ENCODE results near the gene TRHDE. TPM values are rescaled to one million over a fixed set of nuclear protein-coding genes. Genes with fewer than 3 reads are reported as not detected.

The TRHDE gene
- total RNA-seq, 2 donors from 2014 or later: not detected

DNA sequence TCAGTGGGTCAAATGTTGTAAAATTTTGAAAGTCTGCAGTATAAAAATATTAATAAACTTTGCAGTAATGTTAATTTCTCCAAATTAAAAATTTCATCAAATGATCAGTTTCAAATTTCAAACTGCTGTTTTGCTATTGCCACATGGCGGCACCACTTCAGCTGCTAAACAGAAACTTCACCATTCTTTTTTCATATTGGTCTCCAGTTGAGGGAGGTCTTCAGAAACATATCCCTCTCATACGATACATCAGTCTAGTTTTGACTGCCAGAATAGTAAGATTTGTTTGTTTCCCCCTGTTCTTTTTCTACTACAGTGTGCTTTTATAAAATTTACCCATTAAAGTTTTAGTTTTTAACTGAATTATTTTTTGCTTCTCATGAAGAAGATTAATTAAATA lies 4.2 kb upstream of the TRHDE start:
- H3K27me3 Mint-ChIP-seq (ENCODE audit: low read depth): peaks cover 31% of the 10 kb centered on the region
- H3K36me3 Mint-ChIP-seq (ENCODE audit: insufficient read depth in 2 of 2): no peaks in the 10 kb centered on the region
- no peak overlapping the region for H3K27ac Mint-ChIP-seq
- DNase-seq (no peak), ATAC-seq (replicated peaks in 1 of 2) (no peak)
- H3K9me3 Mint-ChIP-seq: no peaks in the 10 kb centered on the region
- H3K4me1 Mint-ChIP-seq (ENCODE audit: low read depth): peaks cover 6% of the 10 kb centered on the region
- no peak overlapping the region for H3K4me3 Mint-ChIP-seq

- H3K27me3 Mint-ChIP-seq (ENCODE audit: low read depth): peaks cover 32% of the 10 kb centered on the region
- H3K27ac Mint-ChIP-seq: no peak overlapping the region
- H3K4me3 Mint-ChIP-seq: no peak overlapping the region
- DNase-seq: no peak
- no peak for ATAC-seq (replicated peaks in 1 of 2)
- H3K36me3 Mint-ChIP-seq (ENCODE audit: insufficient read depth in 2 of 2): no peaks in the 10 kb centered on the region
- peaks cover 6% of the 10 kb centered on the region for H3K4me1 Mint-ChIP-seq (ENCODE audit: low read depth)
- H3K9me3 Mint-ChIP-seq: no peaks in the 10 kb centered on the region
Observed at GRCh38 chr12:72268386-72268785, 3.8 kb upstream of the TRHDE start.

GRCh38 chr12:72269491-72269890 lies 2.7 kb upstream of the TRHDE start:
- Mint-ChIP-seq H3K4me1 (ENCODE audit: low read depth) (peaks cover 6% of the 10 kb centered on the region), H3K27me3 (ENCODE audit: low read depth) (peaks cover 43% of the 10 kb centered on the region), H3K4me3 (no peak overlapping the region), H3K9me3 (peaks cover 0 to 3% of the 10 kb centered on the region in 2 donors), H3K27ac (no peak overlapping the region), H3K36me3 (ENCODE audit: insufficient read depth in 2 of 2) (no peaks in the 10 kb centered on the region)
- ATAC-seq (replicated peaks in 1 of 2) (no peak), DNase-seq (no peak)

- DNase-seq (no peak), ATAC-seq (replicated peaks in 1 of 2) (no peak)
- H3K27ac Mint-ChIP-seq: no peak overlapping the region
- peaks cover 51% of the 10 kb centered on the region for H3K27me3 Mint-ChIP-seq (ENCODE audit: low read depth)
- H3K4me1 Mint-ChIP-seq (ENCODE audit: low read depth): peaks cover 6% of the 10 kb centered on the region
- peaks cover 0 to 3% of the 10 kb centered on the region in 2 donors for H3K9me3 Mint-ChIP-seq
- no peaks in the 10 kb centered on the region for H3K36me3 Mint-ChIP-seq (ENCODE audit: insufficient read depth in 2 of 2)
- no peak overlapping the region for H3K4me3 Mint-ChIP-seq
Observed at GRCh38 chr12:72270246-72270645, 1.9 kb upstream of the TRHDE start.

DNA sequence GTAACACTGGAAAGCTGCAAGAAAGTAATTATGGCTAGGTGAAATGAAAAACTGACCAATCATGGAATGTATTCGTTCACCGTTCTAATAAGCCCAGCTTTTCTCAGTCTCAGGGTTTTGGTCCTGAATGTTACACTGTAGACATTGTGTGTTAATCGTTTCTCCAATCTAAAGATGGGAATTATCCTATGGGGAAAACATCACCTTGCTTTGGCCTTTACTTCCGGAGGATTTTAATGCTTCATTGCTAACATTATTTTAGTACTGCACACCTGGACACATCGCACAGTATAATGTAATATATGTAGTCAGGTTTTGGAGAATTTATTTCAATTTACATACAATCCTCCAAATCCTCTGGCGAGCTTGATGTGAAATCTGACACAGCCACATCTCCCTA lies 1.2 kb upstream of the TRHDE start:
- no peak for DNase-seq
- Mint-ChIP-seq H3K4me1 (ENCODE audit: low read depth) (peaks cover 6% of the 10 kb centered on the region), H3K36me3 (ENCODE audit: insufficient read depth in 2 of 2) (no peaks in the 10 kb centered on the region), H3K27me3 (ENCODE audit: low read depth) (peaks cover 55% of the 10 kb centered on the region), H3K27ac (no peak overlapping the region), H3K9me3 (peaks cover 0 to 3% of the 10 kb centered on the region in 2 donors), H3K4me3 (no peak overlapping the region)
- ATAC-seq (replicated peaks in 1 of 2): no peak

GRCh38 chr12:72271451-72272090 lies 599 bp upstream of the TRHDE start:
- peak overlapping the region; percentile 11 to 42 for H3K4me3 Mint-ChIP-seq
- H3K36me3 Mint-ChIP-seq (ENCODE audit: insufficient read depth in 2 of 2): no peaks in the 10 kb centered on the region
- H3K27me3 Mint-ChIP-seq (ENCODE audit: low read depth): peaks cover 56% of the 10 kb centered on the region
- ATAC-seq (replicated peaks in 1 of 2): no peak
- peaks cover 0 to 3% of the 10 kb centered on the region in 2 donors for H3K9me3 Mint-ChIP-seq
- H3K27ac Mint-ChIP-seq: no peak overlapping the region
- no peak for DNase-seq
- peaks cover 6% of the 10 kb centered on the region for H3K4me1 Mint-ChIP-seq (ENCODE audit: low read depth)

- Mint-ChIP-seq H3K27me3 (ENCODE audit: low read depth) (peaks cover 60% of the 10 kb centered on the region), H3K4me1 (ENCODE audit: low read depth) (peaks cover 6% of the 10 kb centered on the region), H3K9me3 (peaks cover 0 to 3% of the 10 kb centered on the region in 2 donors), H3K27ac (no peak overlapping the region), H3K4me3 (peak overlapping the region in 1 of 2 donors; percentile 42), H3K36me3 (ENCODE audit: insufficient read depth in 2 of 2) (no peaks in the 10 kb centered on the region)
- DNase-seq (no peak), ATAC-seq (replicated peaks in 1 of 2) (no peak)
Observed at GRCh38 chr12:72272731-72273498, 745 bp downstream of the TRHDE start.

- no peak for DNase-seq
- peaks cover 6% of the 10 kb centered on the region for H3K4me1 Mint-ChIP-seq (ENCODE audit: low read depth)
- peaks cover 60% of the 10 kb centered on the region for H3K27me3 Mint-ChIP-seq (ENCODE audit: low read depth)
- no peaks in the 10 kb centered on the region for H3K36me3 Mint-ChIP-seq (ENCODE audit: insufficient read depth in 2 of 2)
- peak overlapping the region in 1 of 2 donors; percentile 29 for H3K4me3 Mint-ChIP-seq
- no peak overlapping the region for H3K27ac Mint-ChIP-seq
- H3K9me3 Mint-ChIP-seq: peaks cover 0 to 3% of the 10 kb centered on the region in 2 donors
- no peak for ATAC-seq (replicated peaks in 1 of 2)
Observed at GRCh38 chr12:72273499-72273837, 1.3 kb downstream of the TRHDE start.

DNA sequence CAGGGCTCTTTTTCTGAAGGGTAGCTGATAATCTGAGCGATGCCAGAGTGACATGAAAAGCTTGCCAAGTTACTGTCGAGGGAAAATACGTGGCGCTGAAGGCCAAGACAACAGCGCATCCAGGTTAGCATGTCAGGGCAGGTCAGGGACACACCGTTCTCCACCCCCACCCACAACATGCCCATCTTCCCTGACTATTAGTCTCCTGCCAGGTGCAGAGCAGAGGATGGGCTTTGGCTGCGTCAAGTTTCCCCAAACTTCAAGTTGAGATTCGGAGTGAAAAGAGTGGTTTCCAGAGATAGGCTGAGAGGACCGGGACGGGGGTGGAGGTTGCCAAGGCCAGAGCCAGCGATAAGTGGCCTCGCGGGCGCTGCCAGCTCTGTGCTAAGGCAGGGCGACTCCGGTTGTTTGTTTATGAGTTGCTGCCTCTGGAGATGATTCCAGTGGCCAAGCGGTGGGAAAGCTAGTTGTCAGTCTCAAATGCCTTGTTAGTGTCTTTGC lies 1.7 kb downstream of the TRHDE start:
- DNase-seq (no peak), ATAC-seq (replicated peaks in 1 of 2) (no peak)
- peaks cover 6% of the 10 kb centered on the region for H3K4me1 Mint-ChIP-seq (ENCODE audit: low read depth)
- H3K4me3 Mint-ChIP-seq: peak overlapping the region in 1 of 2 donors; percentile 8
- no peak overlapping the region for H3K27ac Mint-ChIP-seq
- H3K36me3 Mint-ChIP-seq (ENCODE audit: insufficient read depth in 2 of 2): no peaks in the 10 kb centered on the region
- H3K27me3 Mint-ChIP-seq (ENCODE audit: low read depth): peaks cover 60% of the 10 kb centered on the region
- peaks cover 0 to 3% of the 10 kb centered on the region in 2 donors for H3K9me3 Mint-ChIP-seq

- no peak for ATAC-seq (replicated peaks in 1 of 2)
- Mint-ChIP-seq H3K27ac (no peak overlapping the region), H3K27me3 (ENCODE audit: low read depth) (peaks cover 51% of the 10 kb centered on the region), H3K9me3 (peaks cover 0 to 3% of the 10 kb centered on the region in 2 donors), H3K36me3 (ENCODE audit: insufficient read depth in 2 of 2) (no peaks in the 10 kb centered on the region), H3K4me3 (no peak overlapping the region), H3K4me1 (ENCODE audit: low read depth) (peaks cover 6% of the 10 kb centered on the region)
- no peak for DNase-seq
Observed at GRCh38 chr12:72274931-72275330, 2.8 kb downstream of the TRHDE start.

- Mint-ChIP-seq H3K4me3 (no peak overlapping the region), H3K27ac (no peak overlapping the region), H3K27me3 (ENCODE audit: low read depth) (peaks cover 45% of the 10 kb centered on the region), H3K4me1 (ENCODE audit: low read depth) (peaks cover 6% of the 10 kb centered on the region), H3K9me3 (peaks cover 0 to 3% of the 10 kb centered on the region in 2 donors), H3K36me3 (ENCODE audit: insufficient read depth in 2 of 2) (no peaks in the 10 kb centered on the region)
- DNase-seq (no peak), ATAC-seq (replicated peaks in 1 of 2) (no peak)
Observed at GRCh38 chr12:72275526-72275925, 3.4 kb downstream of the TRHDE start.

- H3K4me3 Mint-ChIP-seq: no peak overlapping the region
- peaks cover 37% of the 10 kb centered on the region for H3K27me3 Mint-ChIP-seq (ENCODE audit: low read depth)
- H3K9me3 Mint-ChIP-seq: peaks cover 0 to 3% of the 10 kb centered on the region in 2 donors
- H3K36me3 Mint-ChIP-seq (ENCODE audit: insufficient read depth in 2 of 2): no peaks in the 10 kb centered on the region
- H3K4me1 Mint-ChIP-seq (ENCODE audit: low read depth): peaks cover 6% of the 10 kb centered on the region
- H3K27ac Mint-ChIP-seq: no peak overlapping the region
- DNase-seq: no peak
- ATAC-seq (replicated peaks in 1 of 2): no peak
Observed at GRCh38 chr12:72276181-72276805, 4.1 kb downstream of the TRHDE start.

DNA sequence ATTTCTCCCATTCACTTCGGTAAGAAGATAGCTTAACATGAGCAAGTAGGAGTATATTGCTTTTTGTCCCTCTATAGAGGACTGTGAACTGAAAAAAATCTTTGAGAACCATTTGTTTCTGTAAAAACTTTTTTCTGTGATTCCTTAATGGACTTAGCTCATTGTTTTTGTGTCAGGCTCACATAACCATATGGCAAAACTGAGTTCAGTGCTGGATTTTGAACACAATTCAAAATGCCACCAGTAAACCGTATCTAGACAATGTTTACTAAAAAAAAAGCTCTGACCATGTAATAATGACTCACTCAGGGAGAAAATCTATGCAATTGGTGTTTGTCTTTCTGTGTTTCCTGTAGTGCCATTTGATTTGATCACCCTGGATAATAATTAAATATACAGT lies 5.2 kb downstream of the TRHDE start:
- no peak for ATAC-seq (replicated peaks in 1 of 2)
- Mint-ChIP-seq H3K27ac (no peak overlapping the region), H3K4me1 (ENCODE audit: low read depth) (no peaks in the 10 kb centered on the region), H3K9me3 (peaks cover 0 to 3% of the 10 kb centered on the region in 2 donors), H3K4me3 (no peak overlapping the region), H3K36me3 (ENCODE audit: insufficient read depth in 2 of 2) (no peaks in the 10 kb centered on the region), H3K27me3 (ENCODE audit: low read depth) (peaks cover 29% of the 10 kb centered on the region)
- no peak for DNase-seq

All from activated T-cell treated with anti-CD3 and anti-CD28 coated beads, Interleukin-2, amount 50 U/mL, for 72 hours (primary cell).